ENCODE data around the gene HDLBP. TPM values are rescaled to one million over a fixed set of nuclear protein-coding genes. Genes with fewer than 3 reads are reported as not detected.

Gene HDLBP
- polyA plus RNA-seq, 3 donors = 50.4 to 73.1 (median 69.9) TPM

DNA sequence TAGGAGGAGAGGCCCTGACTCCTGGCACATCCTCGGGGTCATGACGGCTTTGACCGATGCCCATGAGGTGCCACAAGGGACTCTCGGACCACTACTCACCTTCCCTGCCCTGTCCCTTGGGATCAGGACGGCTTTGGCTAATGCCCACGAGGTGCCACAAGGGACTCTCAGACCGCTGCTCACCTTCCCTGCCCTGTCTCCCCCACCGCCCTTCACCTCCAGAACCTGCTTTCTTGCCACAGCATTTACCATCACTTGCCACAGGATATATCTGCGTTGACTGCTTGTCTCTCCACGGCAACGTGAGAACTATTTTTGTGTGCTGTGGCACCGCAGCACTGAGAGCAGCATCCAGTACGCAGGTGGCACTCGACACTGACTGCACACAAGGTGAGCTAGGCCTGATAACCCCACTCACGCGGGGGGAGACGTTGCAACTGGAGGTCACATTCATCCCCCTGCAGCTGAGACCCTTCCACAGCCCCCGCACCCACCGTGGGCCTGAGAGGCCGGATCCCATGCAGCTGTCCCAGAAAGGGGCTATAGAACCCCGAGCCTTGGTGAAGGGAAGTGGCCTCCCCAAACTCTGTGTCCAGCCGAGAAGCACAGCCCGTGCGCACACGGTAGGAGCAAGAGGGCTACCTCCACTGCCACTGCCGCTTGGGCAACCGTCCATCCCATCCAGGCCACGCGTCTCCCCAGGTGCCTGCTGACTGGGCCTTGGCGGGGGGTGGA, 79.4 kb downstream of the HDLBP start:
- H3K9ac ChIP-seq (ENCODE audit: insufficient read depth, low read length, poor library complexity, severe bottlenecking) = no peak overlapping the region
- no peak overlapping the region for H3K27ac ChIP-seq (ENCODE audit: low read depth in 1 of 2, low read length in 2 of 2)
- H3K9me3 ChIP-seq (replicated peaks in 1 of 2; ENCODE audit: control insufficient read depth in 1 of 2, insufficient read depth in 1 of 2, low read length in 2 of 2) = no peaks in the 10 kb centered on the region
- intact Hi-C loops (cut with micrococcal nuclease) = no loop called here
- no peaks in the 10 kb centered on the region for H3K27me3 ChIP-seq (ENCODE audit: control insufficient read depth in 2 of 2, insufficient read depth in 2 of 2, low read length in 2 of 2)
- Mint-ChIP-seq H3K36me3 (peaks cover 99% of the 10 kb centered on the region in 2 donors), H3K27me3 (ENCODE audit: low read depth in 3 of 3) (no peaks in the 10 kb centered on the region), H3K9me3 (no peaks in the 10 kb centered on the region), H3K4me1 (no peaks in the 10 kb centered on the region), H3K27ac (peak overlapping the region in 3 of 7 donors; percentile 14 to 72 (median 46)), H3K4me3 (no peak overlapping the region)
- no peak for DNase-seq
- no peaks in the 10 kb centered on the region for H3K4me1 ChIP-seq (ENCODE audit: control insufficient read depth in 1 of 2, insufficient read depth in 2 of 2, low read length in 2 of 2)
- no peak overlapping the region for H3K4me2 ChIP-seq (replicated peaks; ENCODE audit: extremely low read depth, low read length, poor library complexity, severe bottlenecking)
- H3K79me2 ChIP-seq (ENCODE audit: insufficient read depth, low read length) = no peaks in the 10 kb centered on the region
- TF ChIP-seq CTCF (IDR thresholded peaks at IDR 0.05) = no peak
- H2AFZ ChIP-seq (ENCODE audit: insufficient read depth, low read depth, low read length, poor library complexity, severe bottlenecking) = no peak overlapping the region
- H4K20me1 ChIP-seq (ENCODE audit: insufficient read depth, low read length) = peaks cover 22% of the 10 kb centered on the region
- 97% methylated on average over 24 of the region's 30 CpGs for WGBS (ENCODE audit: insufficient coverage)
- no peak overlapping the region for H3K4me3 ChIP-seq (replicated peaks in 1 of 3; ENCODE audit: low read depth in 2 of 3, low read length in 3 of 3)
- H3K36me3 ChIP-seq (replicated peaks in 1 of 2; ENCODE audit: control insufficient read depth in 1 of 2, insufficient read depth in 2 of 2, low read length in 2 of 2) = peaks cover 100% of the 10 kb centered on the region in 2 donors

DNA sequence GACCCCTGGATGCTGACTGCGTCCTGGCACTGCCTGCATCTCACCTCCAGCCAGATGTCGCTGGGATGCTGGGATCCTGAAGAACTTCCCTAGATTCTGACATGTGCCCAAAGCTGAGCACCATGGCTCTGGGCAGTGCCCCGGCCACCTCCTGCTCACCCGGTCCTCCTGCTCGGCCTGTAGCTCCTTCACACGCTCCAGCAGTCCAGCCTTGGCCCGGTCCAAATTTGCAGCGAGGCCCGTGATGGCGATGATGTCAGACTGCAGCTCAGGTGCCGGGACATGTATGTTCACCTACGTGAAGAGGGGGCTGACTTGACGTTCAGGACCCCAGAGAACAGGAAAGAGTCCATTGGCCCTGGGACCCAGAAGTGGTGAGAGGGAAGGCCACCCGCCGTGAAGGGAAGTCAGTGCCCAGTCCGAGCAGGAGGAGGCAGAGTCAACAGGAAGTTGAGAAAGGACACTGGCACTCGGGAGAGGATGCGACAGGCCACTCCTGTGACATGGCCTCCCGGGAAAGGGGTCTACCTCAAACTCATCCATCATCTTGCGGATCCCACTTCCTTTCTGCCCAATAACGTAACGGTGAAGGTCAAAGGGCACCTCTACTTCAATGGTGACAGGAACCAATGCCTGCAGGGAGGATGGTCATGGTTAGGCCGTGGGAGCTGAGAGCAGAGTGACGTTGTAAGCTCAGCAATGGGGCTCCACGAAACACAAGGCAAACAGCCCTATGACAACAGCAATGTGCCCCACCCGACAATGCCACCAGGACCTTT, 80.3 kb downstream of the HDLBP start:
- H3K27ac ChIP-seq (ENCODE audit: low read depth in 1 of 2, low read length in 2 of 2) = no peak overlapping the region
- no peak overlapping the region for H3K9ac ChIP-seq (ENCODE audit: insufficient read depth, low read length, poor library complexity, severe bottlenecking)
- H3K27me3 ChIP-seq (ENCODE audit: control insufficient read depth in 2 of 2, insufficient read depth in 2 of 2, low read length in 2 of 2) = no peaks in the 10 kb centered on the region
- no peak for TF ChIP-seq CTCF (IDR thresholded peaks at IDR 0.05)
- no peak for DNase-seq
- H3K9me3 Mint-ChIP-seq = no peaks in the 10 kb centered on the region
- H4K20me1 ChIP-seq (ENCODE audit: insufficient read depth, low read length) = peaks cover 13% of the 10 kb centered on the region
- no peaks in the 10 kb centered on the region for H3K27me3 Mint-ChIP-seq (ENCODE audit: low read depth in 3 of 3)
- intact Hi-C loops (cut with micrococcal nuclease) = no loop called here
- H3K4me1 Mint-ChIP-seq = no peaks in the 10 kb centered on the region
- H3K4me3 Mint-ChIP-seq = no peak overlapping the region
- H3K36me3 ChIP-seq (replicated peaks in 1 of 2; ENCODE audit: control insufficient read depth in 1 of 2, insufficient read depth in 2 of 2, low read length in 2 of 2) = peaks cover 100% of the 10 kb centered on the region in 2 donors
- no peak overlapping the region for H3K4me3 ChIP-seq (replicated peaks in 1 of 3; ENCODE audit: low read depth in 2 of 3, low read length in 3 of 3)
- H3K27ac Mint-ChIP-seq = peak overlapping the region in 1 of 7 donors; percentile 60
- peaks cover 99% of the 10 kb centered on the region in 2 donors for H3K36me3 Mint-ChIP-seq
- no peaks in the 10 kb centered on the region for H3K79me2 ChIP-seq (ENCODE audit: insufficient read depth, low read length)
- 87% methylated on average over 16 of the region's 26 CpGs for WGBS (ENCODE audit: insufficient coverage)
- H3K9me3 ChIP-seq (replicated peaks in 1 of 2; ENCODE audit: control insufficient read depth in 1 of 2, insufficient read depth in 1 of 2, low read length in 2 of 2) = no peaks in the 10 kb centered on the region
- H2AFZ ChIP-seq (ENCODE audit: insufficient read depth, low read depth, low read length, poor library complexity, severe bottlenecking) = no peak overlapping the region
- no peaks in the 10 kb centered on the region for H3K4me1 ChIP-seq (ENCODE audit: control insufficient read depth in 1 of 2, insufficient read depth in 2 of 2, low read length in 2 of 2)
- H3K4me2 ChIP-seq (replicated peaks; ENCODE audit: extremely low read depth, low read length, poor library complexity, severe bottlenecking) = no peak overlapping the region
